ENCODE results near the gene RSRC2. TPM values are rescaled to one million over a fixed set of nuclear protein-coding genes. Genes with fewer than 3 reads are reported as not detected.
"Not testable (repeated sequence)": the region's sequence is repeated elsewhere in the genome, so short reads cannot be mapped to it uniquely, and the experiment has no call there.

Gene RSRC2
- total and polyA plus RNA-seq, 10 of the 15 experiments (the other 5 are each of a cell fraction or from before 2014, with no cell fraction given), result 49.8 to 112 (median 60.6) TPM

DNA sequence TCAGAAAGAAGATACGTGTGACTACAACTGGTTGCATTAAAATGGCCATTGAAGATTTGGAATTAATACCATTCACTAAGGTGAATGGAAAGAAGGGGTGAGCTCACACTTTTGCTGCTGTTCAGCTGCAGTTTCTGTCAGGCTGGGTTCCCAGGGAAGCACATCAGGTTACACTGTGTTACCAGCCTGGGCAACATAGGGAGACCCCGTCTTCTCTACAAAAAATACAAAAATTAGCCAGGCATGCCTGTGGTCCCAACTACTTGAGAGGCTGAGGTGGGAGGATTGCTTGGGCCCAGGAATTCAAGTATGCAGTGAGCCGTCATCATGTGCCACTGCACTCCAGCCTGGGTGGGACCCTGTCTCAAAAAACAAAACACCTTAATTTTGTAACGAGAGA, 13.1 kb downstream of the RSRC2 start:
- Histone ChIP-seq H3K27me3 (replicated peaks in 1 of 2; ENCODE audit: control insufficient read depth in 2 of 2, insufficient read depth in 2 of 2, low read length in 1 of 2) (no peaks in the 10 kb centered on the region), H2AFZ (ENCODE audit: control insufficient read depth, low read depth, low read length) (no peak overlapping the region), H3K27ac (ENCODE audit: control insufficient read depth, insufficient read depth) (no peak overlapping the region), H3K9ac (ENCODE audit: control insufficient read depth, insufficient read depth, low read length) (no peak overlapping the region), H4K20me1 (ENCODE audit: control insufficient read depth, insufficient read depth) (no peaks in the 10 kb centered on the region), H3K36me3 (ENCODE audit: control insufficient read depth in 2 of 2, insufficient read depth in 2 of 2, low read length in 1 of 2) (peaks cover 15 to 73% of the 10 kb centered on the region in 2 experiments), H3K4me3 (no peak overlapping the region), H3K9me3 (replicated peaks; ENCODE audit: control insufficient read depth, insufficient read depth, low read length) (no peaks in the 10 kb centered on the region), H3K79me2 (ENCODE audit: control insufficient read depth, insufficient read depth, low read length) (peaks cover 29% of the 10 kb centered on the region), H3K4me2 (ENCODE audit: control insufficient read depth, insufficient read depth) (0 out of 2 replicates have a peak overlapping the region, but pooled peaks have one; percentile 0), H3K4me1 (ENCODE audit: control insufficient read depth, insufficient read depth, low read length) (peaks cover 8% of the 10 kb centered on the region)
- ChIA-PET POLR2A (interaction anchor here (5.2 kb wide), 1 partner anchor 12 kb away, joined by 40 read pairs; the partner anchor contains the start of gene ZCCHC8), CTCF (interaction anchor here (1.0 kb wide), 2 partner anchors 9 to 12 kb away, joined by 3 read pairs; no protein-coding TSS in a partner anchor), SMC1A (ENCODE audit: uncharacterized antibody, unreplicated experiment) (interaction anchor here (1.5 to 6.7 kb wide), 2 partner anchors 14 to 113 kb away, joined by 3 to 39 read pairs; partner anchors contain the start of gene ZCCHC8), RAD21 (ENCODE audit: unreplicated experiment) (interaction anchor here (1.9 kb wide), 1 partner anchor 114 kb away, joined by 4 read pairs; no protein-coding TSS in a partner anchor)
- in situ Hi-C loops (cut with MboI), result no loop called here
- FAIRE-seq (no peak), DNase-seq (ENCODE audit: low read depth, low spot score) (no peak), ATAC-seq (peak; percentile 19)
- 47% methylated on average over 4 of the region's 4 CpGs for WGBS (ENCODE audit: insufficient coverage, insufficient replicate concordance, low lambda C conversion rate, missing lambda C conversion rate)
- no TSS peak for BruUV-seq (replicated peaks)
- intact Hi-C loops (cut with micrococcal nuclease; ENCODE audit: unreplicated experiment), result no loop called here
- TF ChIP-seq EGR1 (IDR thresholded peaks at IDR 0.05; ENCODE audit: borderline replicate concordance in 1 of 2, low read depth in 2 of 2, low read length in 2 of 2) (no peak), POLR2AphosphoS5 (IDR thresholded peaks at IDR 0.05; ENCODE audit: low read length) (peak; percentile 64)

- not testable (repeated sequence) for FAIRE-seq
Measured at GRCh38 chr12:122513028-122513427, 13.7 kb downstream of the RSRC2 start.

More at GRCh38 chr12:122513028-122513427, 13.7 kb downstream of the RSRC2 start:
- BruUV-seq (replicated peaks); DNase-seq (ENCODE audit: low read depth, low spot score); H3K4me1 ChIP-seq (ENCODE audit: control insufficient read depth, insufficient read depth, low read length); H3K9me3 ChIP-seq (replicated peaks; ENCODE audit: control insufficient read depth, insufficient read depth, low read length); H3K4me3 ChIP-seq; H3K27ac ChIP-seq (ENCODE audit: control insufficient read depth, insufficient read depth); H2AFZ ChIP-seq (ENCODE audit: control insufficient read depth, low read depth, low read length); H3K27me3 ChIP-seq (replicated peaks in 1 of 2; ENCODE audit: control insufficient read depth in 2 of 2, insufficient read depth in 2 of 2, low read length in 1 of 2); intact Hi-C loops (cut with micrococcal nuclease; ENCODE audit: unreplicated experiment); H3K9ac ChIP-seq (ENCODE audit: control insufficient read depth, insufficient read depth, low read length); ATAC-seq; H3K4me2 ChIP-seq (ENCODE audit: control insufficient read depth, insufficient read depth); H4K20me1 ChIP-seq (ENCODE audit: control insufficient read depth, insufficient read depth); in situ Hi-C loops (cut with MboI): not testable (repeated sequence)
- peaks cover 12 to 75% of the 10 kb centered on the region in 2 experiments for H3K36me3 ChIP-seq (ENCODE audit: control insufficient read depth in 2 of 2, insufficient read depth in 2 of 2, low read length in 1 of 2)
- RAD21 ChIA-PET (ENCODE audit: unreplicated experiment), result interaction anchor here (1.9 kb wide), 1 partner anchor 114 kb away, joined by 4 read pairs; no protein-coding TSS in a partner anchor
- CTCF ChIA-PET, result interaction anchor here (1.0 to 1.4 kb wide), 4 partner anchors 8 to 23 kb away, joined by 3 to 5 read pairs (median 4); no protein-coding TSS in a partner anchor
- POLR2A ChIA-PET, result interaction anchor here (0.5 to 5.2 kb wide), 7 partner anchors 10 to 26 kb away, joined by 3 to 40 read pairs (median 3); partner anchors contain the start of gene ZCCHC8
- peaks cover 26% of the 10 kb centered on the region for H3K79me2 ChIP-seq (ENCODE audit: control insufficient read depth, insufficient read depth, low read length)
- SMC1A ChIA-PET (ENCODE audit: uncharacterized antibody, unreplicated experiment), result interaction anchor here (0.6 to 6.7 kb wide), 5 partner anchors 11 to 113 kb away, joined by 3 to 39 read pairs (median 4); partner anchors contain the start of gene ZCCHC8
- WGBS (ENCODE audit: insufficient coverage, insufficient replicate concordance, low lambda C conversion rate, missing lambda C conversion rate), result 66% methylated on average over 3 of the region's 3 CpGs
